Mesodermal cell (in vitro differentiated cells): ENCODE measurements around the gene SMIM20.

Experiments
- H3K27ac ChIP-seq: 2 replicates; pipeline ENCODE4 v1.7.0; 2013; ENCODE audit warnings: mild to moderate bottlenecking, low read depth, low read length, moderate library complexity; ENCODE audit not compliant: severe bottlenecking
- H3K36me3 ChIP-seq: 2 replicates; pipeline ENCODE4 v1.7.1; 2013; ENCODE audit warnings: mild to moderate bottlenecking, low read length, moderate library complexity; ENCODE audit not compliant: control insufficient read depth, insufficient read depth
- H3K4me1 ChIP-seq: one replicate; pipeline ENCODE4 v1.7.1; 2013; ENCODE audit warnings: mild to moderate bottlenecking, low read length; ENCODE audit not compliant: insufficient read depth, control insufficient read depth, poor library complexity, severe bottlenecking
- H3K4me3 ChIP-seq: 2 replicates; pipeline ENCODE4 v1.7.0; 2013; ENCODE audit warnings: low read length, control low read depth, mild to moderate bottlenecking; ENCODE audit not compliant: insufficient read depth, poor library complexity, severe bottlenecking; ENCODE audit errors: extremely low read depth
- H3K9me3 ChIP-seq: 2 replicates; pipeline ENCODE4 v1.7.1; 2013; ENCODE audit warnings: mild to moderate bottlenecking, low read length, moderate library complexity; ENCODE audit not compliant: control insufficient read depth
- WGBS, 2 experiments: methylation state at CpG; one replicate each; pipeline ENCODE4 v1.1.5; 2013; ENCODE audit warnings: missing lambda C conversion rate in 2 of 2; ENCODE audit not compliant: insufficient coverage in 2 of 2; 5-methylcytosine and 5-hydroxymethylcytosine counted together

The SMIM20 gene

DNA sequence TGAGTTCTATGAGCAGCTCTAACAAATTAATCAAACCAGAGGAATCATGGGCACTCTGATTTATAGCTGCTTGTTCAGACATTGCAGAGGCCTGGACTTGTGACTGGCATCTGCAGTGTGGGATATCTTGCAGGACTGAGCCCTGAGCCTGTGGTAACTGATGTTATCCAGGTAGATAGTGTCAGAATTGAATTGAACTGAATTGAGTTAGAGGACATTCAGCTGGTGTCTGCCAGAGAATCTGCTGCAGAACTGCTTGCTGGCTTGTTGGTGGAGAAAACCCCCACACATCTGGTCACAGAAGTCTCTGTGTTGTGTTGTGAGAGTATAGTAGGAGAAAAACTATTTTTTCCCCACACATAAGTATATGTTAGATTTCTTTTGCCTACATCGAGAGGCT is 42.2 kb downstream of the SMIM20 start:
- WGBS, 2 experiments, result 100% methylated on average over 1 of the region's 1 CpG; no CpG with 5 or more reads in 1 of the 2 experiments
- Histone ChIP-seq H3K4me3 (no peak overlapping the region), H3K9me3 (no peaks in the 10 kb centered on the region), H3K4me1 (no peaks in the 10 kb centered on the region), H3K36me3 (no peaks in the 10 kb centered on the region), H3K27ac (no peak overlapping the region)

DNA sequence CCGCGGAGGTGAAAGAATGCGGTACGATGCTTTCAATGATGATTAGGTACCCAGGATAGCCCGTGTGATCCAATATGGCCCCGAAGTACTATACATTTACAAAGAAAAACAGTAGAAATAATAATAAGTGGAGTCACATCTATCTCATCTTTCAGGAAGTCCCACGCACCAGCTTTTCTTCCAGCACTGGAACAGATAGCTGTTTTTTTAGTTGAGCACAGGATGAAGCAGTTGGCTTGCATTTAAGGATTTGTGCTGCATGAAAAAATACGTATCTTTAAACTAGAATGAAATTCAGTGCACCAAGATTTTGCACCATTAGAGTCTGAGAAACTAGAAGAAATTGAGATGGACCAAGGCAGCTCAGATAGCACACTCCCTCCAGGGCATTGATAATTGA is 44.1 kb downstream of the SMIM20 start:
- Histone ChIP-seq H3K36me3 (no peaks in the 10 kb centered on the region), H3K4me3 (no peak overlapping the region), H3K4me1 (no peaks in the 10 kb centered on the region), H3K27ac (no peak overlapping the region), H3K9me3 (no peaks in the 10 kb centered on the region)
- 100% methylated on average over 1 to 4 of the region's 8 CpGs for WGBS, 2 experiments

DNA sequence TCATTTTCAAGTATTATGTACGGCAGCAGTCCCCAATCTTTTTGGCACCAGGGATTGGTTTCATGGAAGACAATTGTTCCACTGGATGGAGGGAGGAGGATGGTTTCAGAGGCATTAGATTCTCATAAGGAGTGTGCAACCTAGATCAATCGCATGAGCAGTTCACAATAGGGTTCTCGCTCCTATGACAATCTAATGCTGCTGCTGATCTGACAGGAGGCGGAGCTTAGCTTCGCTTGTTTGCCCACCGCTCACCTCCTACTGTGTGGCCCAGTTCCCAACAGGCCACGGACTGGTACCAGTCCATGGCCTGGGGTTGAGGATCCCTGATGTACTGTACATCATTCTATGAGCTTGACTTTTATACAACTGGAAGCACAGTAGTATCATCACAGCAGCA is 48.4 kb downstream of the SMIM20 start:
- Histone ChIP-seq H3K4me3 (no peak overlapping the region), H3K36me3 (no peaks in the 10 kb centered on the region), H3K4me1 (no peaks in the 10 kb centered on the region), H3K9me3 (no peaks in the 10 kb centered on the region), H3K27ac (no peak overlapping the region)
- 84 to 94% methylated on average over 6 of the region's 7 CpGs for WGBS, 2 experiments

GRCh38 chr4:25965629-25966028 is 51.6 kb downstream of the SMIM20 start:
- 90 to 94% methylated on average over 2 to 3 of the region's 4 CpGs for WGBS, 2 experiments
- H3K4me1 ChIP-seq, result peaks cover 8% of the 10 kb centered on the region
- H3K4me3 ChIP-seq, result no peak overlapping the region
- H3K9me3 ChIP-seq, result no peaks in the 10 kb centered on the region
- H3K27ac ChIP-seq, result no peak overlapping the region
- no peaks in the 10 kb centered on the region for H3K36me3 ChIP-seq

DNA sequence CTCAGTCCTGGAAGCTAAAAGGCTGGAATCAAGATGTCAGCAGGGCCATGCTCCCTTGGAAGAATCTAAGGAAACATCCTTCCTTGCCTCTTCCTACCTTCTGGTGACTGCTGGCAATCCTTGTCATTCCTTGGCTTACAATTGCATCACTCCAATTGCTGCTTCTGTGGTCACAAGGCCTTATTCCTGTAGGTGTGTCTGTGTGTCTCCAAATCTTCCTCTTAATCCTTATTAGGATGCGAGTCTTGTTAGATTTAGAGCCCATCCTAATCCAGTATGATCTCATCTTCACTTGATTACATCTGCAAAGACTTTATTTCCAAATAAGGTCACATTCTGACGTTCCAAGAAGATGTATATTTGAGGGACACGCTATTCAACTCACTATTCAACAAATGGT is 52.2 kb downstream of the SMIM20 start:
- 100% methylated on average over 1 of the region's 3 CpGs; no CpG with 5 or more reads in 1 of the 2 experiments for WGBS, 2 experiments
- Histone ChIP-seq H3K36me3 (no peaks in the 10 kb centered on the region), H3K9me3 (no peaks in the 10 kb centered on the region), H3K4me1 (peaks cover 11% of the 10 kb centered on the region), H3K4me3 (no peak overlapping the region), H3K27ac (no peak overlapping the region)

- Histone ChIP-seq H3K9me3 (no peaks in the 10 kb centered on the region), H3K4me3 (no peak overlapping the region), H3K27ac (no peak overlapping the region), H3K36me3 (no peaks in the 10 kb centered on the region), H3K4me1 (peaks cover 12% of the 10 kb centered on the region)
- 72 to 91% methylated on average over 4 to 5 of the region's 13 CpGs for WGBS, 2 experiments
Measured at GRCh38 chr4:25969374-25970155, 55.5 kb downstream of the SMIM20 start.

DNA sequence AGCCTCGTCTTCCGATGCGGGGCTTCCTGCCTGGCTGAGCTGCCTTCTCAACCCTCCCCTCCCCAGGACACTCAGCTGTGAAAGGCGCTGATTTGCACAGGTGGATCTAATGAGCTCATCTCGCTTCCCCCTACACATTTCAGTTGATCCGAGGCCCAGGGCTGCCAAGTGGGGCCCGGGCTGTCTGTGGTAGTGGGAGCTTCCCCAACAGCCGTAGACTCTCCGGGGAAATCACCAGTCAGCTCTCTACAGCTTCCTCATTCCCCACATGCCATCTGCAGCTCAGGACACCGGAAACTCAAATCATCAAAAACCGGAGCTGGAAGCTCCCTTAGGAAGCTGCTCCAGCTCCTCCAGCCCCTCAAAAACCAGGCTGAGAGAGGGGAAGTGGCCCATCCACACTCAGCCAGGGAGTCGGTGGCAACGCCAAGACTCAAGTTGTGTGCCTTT is 56.2 kb downstream of the SMIM20 start:
- Histone ChIP-seq H3K4me3 (no peak overlapping the region), H3K9me3 (no peaks in the 10 kb centered on the region), H3K27ac (peak overlapping the region; percentile 23), H3K36me3 (no peaks in the 10 kb centered on the region), H3K4me1 (peaks cover 12% of the 10 kb centered on the region)
- 82 to 88% methylated on average over 4 to 7 of the region's 13 CpGs for WGBS, 2 experiments

DNA sequence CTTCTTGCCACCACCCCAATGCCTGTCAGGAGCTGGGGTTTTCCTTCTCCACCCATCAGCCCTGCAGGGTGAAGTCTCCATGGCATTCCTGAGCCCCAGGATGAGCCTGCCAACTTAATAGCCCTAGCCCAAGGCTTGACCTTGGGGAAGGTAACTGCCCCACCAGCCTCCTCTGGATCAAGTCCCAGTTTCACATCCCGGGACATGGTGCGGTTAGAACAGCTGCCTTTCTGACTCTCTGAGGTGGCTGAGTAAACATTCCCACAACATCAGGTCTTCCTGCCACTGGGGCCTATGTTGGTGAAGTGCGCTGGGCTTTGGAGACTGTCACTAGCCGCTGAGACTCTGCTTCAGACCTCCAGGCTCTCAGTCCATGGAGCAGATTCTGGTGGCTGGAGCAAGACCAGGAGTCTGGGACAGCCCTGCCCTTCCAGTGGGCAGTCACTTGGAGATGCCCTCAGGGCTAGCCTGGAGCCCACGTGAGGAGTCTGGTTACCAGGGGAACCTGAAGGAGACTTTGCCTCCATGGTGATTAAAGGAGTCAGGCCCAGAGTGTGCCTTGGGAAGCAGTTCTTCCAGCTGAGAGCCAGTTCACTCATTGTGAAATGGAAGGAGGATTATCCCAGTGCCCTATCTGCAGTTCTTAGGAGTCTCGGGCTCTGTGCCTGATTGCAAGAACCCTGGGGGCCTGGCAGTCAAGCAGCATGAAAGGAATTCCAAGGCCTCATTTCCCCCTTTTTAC is 56.8 kb downstream of the SMIM20 start:
- WGBS, 2 experiments, result 85 to 90% methylated on average over 6 of the region's 6 CpGs
- Histone ChIP-seq H3K9me3 (no peaks in the 10 kb centered on the region), H3K4me1 (peaks cover 12% of the 10 kb centered on the region), H3K4me3 (no peak overlapping the region), H3K27ac (peak overlapping the region; percentile 23), H3K36me3 (no peaks in the 10 kb centered on the region)

DNA sequence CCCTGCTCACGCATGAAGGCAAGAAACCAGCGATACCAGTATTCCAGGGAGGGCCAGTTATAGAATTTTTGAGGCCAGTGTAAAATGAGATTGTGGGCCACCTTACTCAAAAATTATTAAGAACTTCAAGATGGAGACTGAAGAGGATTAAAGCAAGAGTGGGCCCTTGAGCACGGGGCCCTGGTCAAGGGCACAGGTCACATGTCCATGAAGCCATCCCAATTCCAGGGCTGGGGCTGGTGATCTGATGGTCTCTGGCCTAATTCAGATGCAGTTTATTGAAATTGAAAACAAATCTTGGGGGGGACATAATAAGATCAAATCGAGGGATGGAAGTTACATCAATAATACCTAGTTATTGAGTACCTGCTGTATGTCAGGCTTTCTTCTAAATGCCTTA is 58.3 kb downstream of the SMIM20 start:
- Histone ChIP-seq H3K36me3 (no peaks in the 10 kb centered on the region), H3K4me3 (no peak overlapping the region), H3K27ac (no peak overlapping the region), H3K4me1 (peaks cover 12% of the 10 kb centered on the region), H3K9me3 (no peaks in the 10 kb centered on the region)
- 91% methylated on average over 1 of the region's 4 CpGs; no CpG with 5 or more reads in 1 of the 2 experiments for WGBS, 2 experiments

GRCh38 chr4:25972984-25973745 is 59.1 kb downstream of the SMIM20 start:
- Histone ChIP-seq H3K36me3 (no peaks in the 10 kb centered on the region), H3K4me1 (peaks cover 12% of the 10 kb centered on the region), H3K27ac (no peak overlapping the region), H3K4me3 (no peak overlapping the region), H3K9me3 (no peaks in the 10 kb centered on the region)
- WGBS, 2 experiments, result 74 to 86% methylated on average over 5 of the region's 8 CpGs
